SK-N-DZ (cell line): ENCODE results near the gene MRPS23.
A peak's percentile ranks its signal among the peaks of the same experiment; 100 is the strongest.
"Not testable (repeated sequence)": the region's sequence is repeated elsewhere in the genome, so short reads cannot be mapped to it uniquely, and the experiment has no call there.

Experiments
- DNase-seq: peaks from one replicate; pipeline ENCODE4 v3.0.0-alpha.2; 2015; ENCODE audit warnings: low spot score

Gene MRPS23

DNA sequence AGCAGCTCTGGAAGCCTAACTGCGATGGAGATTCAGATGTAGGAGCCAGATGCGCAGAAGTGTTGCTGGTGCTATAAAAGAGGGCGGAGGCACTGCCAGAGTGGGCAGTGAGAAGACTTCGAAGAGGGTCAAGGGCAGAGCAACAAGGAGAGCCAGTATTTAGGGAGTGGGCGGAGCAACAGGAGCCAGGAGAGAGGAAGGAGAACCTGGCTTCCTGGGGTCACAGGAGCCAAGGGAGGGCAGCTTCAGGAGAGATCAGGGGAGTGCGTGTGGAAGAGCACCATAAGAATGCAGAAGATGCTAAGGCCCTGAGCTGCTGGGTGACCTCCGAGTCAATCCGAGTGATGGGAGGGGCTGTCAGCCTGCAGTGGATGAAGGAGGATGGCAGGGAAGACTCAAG is 14.4 kb upstream of the MRPS23 start:
- no peak for DNase-seq

DNA sequence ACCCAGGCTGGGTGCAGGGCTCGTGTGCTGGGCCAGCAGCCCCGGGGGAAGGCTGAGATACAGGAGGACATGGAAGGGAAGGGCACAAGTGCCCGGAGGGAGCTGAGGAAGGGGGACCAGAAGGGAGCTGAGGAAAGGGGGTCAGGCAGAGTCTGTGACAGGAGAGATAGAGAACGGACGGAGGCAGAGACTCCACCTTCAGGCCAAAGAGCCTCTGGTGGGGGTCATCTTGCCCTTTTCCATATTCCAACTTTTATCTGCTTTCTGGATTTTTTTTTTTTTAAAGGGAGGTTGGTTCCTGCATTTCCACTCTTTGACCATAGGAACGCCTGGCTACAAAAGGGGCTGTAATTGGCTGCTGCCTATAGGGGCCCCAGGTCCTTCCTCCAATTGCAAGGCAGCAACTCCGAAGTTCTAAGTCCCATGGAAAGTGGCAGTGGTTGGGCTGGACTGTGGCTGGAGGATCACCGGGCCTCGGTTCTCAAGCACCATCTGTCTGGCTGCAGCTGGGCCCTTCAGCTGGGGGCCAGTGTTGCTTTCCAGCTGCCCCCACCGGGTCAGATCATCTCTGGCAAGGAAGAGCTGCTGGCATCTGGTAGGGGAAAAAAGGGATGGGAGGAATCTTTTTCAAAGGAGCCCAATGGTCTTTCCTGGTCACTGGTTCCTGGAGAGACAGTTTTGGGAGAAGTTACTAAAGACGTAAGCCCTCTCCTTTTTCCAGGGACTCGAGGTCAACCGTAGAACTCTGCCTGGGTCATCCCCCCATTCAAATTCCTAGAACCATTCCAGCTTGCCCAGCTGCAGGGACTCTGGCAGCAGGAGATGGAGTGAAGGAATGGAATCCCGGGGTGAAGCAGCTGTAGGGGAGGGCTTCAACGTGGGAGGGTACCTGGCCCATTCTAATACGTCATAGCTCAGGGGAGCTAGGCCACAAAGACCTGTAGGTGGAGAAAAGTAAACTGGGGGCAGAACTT is 13.1 kb upstream of the MRPS23 start:
- no peak for DNase-seq

DNA sequence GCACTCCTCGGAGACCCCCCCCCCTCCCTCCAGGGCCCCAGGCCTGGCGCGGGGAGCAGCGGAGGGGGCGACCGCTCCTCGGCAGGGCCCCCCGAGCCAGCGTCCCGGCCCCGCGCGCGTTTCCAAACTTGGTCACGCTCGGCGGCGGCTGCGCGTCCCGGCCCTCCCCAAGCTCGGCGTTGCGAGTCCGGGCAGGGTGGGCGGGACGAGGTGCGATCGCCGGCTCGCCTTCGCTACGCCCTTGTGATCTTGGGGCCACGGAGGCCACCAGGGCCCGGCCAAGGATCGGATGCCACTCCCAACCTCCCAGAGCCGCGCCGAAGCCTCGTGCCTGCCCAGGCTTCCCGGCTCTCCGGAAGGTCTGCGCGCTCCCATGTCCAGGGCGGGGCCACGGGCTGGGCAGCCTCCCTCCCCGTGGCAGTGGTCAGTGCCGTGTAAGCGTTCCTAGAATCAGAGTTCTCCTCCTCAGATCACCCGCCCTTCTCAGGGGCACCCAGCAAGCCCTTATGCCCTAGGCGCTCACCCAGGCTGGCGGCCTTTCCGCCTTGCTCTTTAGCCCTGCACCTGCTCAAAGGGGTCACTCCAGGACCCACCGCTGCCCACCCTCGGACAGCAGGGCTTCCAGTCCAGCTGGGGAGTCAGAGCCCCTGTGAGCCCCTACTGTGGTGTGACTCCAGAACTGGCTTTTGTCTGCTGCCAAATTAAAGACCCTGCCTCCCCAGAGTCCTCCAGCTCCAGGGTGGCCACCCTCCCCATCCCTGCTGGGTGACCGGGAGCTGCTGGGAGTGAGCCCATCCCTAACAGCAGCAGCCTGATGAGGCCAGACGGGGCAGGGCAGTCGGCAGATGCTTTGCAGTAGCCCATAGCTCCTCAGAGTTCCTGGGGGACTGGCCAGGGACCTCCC is 12.2 kb upstream of the MRPS23 start:
- no peak for DNase-seq

DNA sequence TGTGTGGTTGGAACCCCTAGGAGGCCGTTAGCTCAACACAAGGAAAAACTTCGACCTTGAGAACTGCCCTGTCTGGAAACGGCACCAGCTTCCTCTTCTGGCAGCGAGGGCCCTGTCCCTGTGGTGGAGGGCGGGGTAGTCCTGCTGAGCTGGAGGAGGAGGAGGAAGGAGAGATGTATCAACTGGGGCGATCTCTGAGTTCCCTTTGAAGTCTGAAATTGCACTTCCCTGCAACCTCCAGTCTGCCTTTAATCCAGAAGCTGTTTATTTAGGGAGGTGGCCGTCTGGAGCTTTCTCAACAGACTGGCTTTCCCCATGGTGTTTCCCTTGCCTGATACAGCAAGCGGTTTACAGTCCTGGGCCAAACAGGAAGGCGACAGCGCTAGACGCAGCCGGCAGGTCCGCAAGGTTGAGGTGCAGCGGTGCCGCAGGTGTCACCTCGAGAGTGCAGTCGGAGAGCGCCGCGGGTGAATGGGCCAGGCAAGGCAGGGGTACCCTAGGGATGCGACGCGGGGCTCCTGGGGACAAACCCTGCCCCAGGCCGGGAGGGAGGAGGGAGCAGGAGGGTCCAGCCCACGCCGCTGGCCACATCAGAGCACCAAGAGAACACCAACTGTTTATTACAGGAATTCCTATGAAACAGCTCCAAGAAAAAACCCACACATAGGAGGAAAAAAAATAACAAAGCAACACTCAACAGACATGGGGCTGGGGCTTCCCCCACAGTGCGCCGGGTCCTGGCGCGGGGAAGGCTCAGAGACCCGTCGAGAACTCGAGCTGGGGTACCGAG is 11.4 kb upstream of the MRPS23 start:
- DNase-seq, result peak; percentile 53

DNA sequence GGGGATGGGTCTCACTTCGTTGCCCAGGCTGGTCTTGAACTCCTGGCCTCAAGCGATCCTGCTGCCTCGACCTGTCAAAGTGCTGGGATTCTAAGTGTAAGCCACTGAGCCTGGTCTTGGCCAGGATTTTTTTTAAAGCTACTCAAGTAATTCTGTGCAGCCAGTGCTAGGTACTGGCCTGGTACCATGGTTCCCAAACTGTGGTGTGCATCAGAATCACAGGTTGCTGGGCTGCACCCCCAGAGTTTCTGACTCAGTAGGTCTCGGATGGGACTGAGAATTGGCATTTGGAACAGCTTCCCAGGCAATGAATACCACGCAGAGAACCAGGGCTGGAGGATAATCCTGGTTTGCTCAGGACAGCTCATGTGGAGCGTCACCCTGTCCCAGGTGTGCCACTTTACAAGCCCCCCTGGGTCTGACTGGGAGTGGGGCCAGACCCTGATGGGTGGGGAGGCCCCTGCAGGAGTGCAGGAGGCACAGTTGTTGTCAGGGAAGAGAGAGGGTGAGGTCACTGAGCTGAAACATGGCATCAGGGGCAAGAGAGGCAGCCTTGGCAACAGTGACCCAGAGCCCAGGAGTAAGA is 10.7 kb upstream of the MRPS23 start:
- no peak for DNase-seq

DNA sequence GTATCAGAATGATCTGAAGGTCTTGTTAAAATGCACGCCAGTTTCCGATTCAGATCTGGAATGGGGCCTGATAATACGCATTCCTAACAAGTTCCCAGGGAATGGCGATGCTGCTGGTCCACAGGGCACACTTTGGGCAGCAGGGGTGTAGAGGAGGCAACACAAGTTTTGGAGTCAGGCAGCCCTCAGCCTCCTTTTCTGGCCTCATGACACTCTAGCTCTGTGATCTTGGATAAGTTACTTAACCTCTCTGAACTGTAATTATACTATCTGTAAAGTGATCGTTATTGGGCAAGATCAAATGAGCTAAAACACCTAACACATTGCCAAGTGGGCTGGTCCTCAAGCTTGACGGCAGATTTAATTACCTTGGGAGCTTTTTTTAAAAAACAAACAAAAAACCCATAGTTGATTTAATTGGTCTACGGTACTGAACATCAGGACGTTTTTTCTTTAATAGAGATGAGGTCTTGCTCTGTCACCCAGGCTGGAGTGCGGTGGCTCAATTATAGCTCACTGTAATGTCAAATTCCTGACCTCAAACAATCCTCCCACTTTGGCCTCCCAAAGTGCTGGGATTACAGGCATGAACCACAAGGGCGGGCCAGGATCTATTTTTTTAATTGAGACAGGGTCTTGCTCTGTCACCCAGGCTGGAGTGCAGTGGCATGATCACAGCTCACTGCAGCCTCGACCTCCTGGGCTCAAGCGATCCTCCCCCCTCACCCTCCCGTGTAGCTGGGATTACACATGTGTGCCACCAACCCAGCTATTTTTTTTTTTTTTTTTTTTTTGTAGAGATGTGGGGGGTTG is 10.0 kb upstream of the MRPS23 start:
- no peak for DNase-seq

DNA sequence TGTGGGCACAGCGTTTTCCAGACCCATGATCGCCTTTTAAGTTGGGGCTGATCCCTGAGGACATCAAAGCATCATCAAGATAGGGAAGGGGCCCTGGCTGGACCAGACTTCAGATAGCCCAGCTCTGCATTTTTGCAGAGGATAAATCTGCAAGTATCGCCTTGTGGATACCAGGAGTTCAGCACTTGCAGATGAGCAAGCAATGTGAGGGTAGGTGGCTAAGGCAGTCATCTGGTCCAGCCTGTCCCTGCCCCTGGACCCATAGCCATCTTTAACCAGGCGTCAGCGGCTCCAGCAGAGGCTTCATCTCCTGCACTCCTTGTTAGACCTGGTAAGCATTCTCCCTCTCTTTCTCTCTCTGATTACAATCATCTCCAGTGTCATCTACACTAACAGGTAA is 9.0 kb upstream of the MRPS23 start:
- DNase-seq, result no peak

DNA sequence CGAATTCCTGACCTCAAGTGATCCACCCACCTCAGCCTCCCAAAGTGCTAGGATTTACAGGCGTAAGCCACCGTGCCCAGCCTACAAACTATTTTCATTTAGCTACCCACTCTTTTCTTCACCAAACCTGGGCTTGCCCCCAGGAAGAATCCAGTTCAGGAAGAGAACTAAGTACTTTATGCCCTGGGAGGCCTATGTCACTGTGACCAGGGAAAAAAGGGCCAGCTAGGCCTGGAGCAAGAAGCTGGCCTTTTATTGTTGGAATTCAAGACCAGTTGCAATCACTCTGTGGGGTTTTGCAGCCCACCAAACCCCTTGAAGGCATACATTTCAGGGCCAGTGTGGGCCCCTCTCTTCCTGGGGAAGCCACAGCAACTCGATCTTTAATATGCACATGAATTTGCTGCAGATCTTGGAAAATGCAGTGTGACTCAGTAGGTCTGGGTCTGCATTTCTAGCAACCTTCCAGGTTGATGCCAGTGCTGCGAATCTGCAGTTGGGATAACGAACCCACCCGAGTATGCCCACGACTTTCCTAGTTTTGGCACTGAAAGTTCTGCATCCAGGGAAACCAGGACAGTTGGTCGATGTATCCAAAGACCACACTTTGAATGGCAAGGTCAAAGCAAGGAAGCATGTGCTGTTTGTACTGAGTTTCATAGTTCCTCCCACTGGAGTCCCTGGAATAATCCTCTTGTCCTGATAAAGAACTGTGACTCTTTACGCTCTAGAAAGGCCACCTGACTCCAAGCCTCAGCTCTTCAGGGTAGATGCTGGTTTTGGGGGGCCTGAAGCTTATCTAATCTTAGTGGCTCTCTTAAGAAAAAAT is 7.2 kb upstream of the MRPS23 start:
- DNase-seq, result no peak

DNA sequence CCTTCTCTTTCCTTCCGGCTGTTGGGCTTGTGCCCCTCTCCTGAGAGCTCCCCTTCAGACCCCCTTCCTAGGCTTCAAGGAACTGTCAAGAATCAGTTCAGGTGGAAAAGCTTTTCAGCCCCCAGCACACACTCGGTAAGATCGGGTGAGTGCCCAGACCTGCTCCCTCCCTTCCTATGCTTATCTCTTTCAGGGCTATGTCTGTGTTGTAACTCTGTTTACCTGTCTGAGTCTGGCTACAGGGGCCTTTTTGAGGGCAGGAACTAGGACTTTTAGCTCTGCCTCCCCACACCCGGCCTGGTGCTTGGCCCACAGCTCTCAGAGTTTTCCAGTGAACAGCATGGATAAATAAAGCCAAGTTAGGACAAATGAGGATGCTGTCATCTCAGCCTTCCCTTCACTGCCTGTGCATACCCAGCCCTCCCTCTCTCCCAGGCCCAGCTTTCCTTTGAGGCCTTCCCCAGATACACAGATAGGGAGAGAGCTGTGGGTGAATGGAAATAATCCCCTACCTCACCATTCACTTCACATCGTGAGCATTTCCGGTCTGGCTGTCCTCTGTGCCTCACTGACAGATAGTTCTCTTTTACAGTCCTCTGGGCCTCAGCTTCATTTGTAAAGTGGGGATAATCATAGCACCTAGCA is 5.7 kb upstream of the MRPS23 start:
- no peak for DNase-seq

DNA sequence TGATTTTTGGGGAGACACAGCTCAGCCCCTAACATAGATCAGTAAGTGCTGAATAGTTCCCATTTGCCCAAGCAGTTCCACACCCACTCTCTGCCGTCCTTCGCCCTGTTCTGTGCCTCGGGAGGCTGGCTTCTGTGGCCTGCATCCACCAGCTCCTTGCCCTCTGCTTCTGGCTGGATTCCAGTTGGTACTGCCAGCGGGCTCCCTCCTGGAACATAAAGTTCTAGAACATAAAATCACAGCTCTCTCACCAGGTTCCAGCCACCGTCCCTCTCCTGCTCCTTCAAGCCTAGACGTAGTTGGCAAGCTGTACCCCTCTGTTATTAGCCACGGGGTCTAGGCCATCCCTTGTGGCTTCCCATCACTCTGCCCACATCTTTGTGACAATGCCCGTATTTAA is 3.9 kb upstream of the MRPS23 start:
- DNase-seq, result no peak

DNA sequence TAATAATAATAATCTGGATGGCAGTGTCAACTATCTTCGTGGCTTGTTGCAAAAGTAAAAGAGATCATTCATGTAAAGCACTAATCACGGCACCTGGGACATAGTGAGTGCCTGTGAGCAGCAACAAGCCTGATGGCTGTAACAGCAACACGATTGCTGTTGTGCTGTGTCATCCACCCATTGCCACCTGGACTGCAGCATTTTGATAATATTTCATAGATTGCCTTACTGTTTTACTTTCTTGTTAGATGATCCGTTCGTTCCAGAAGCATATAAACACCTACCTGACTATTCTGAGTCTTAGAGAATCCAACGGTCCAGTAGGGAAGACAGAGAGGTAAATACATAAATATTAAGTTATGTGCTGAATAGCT is 3.1 kb upstream of the MRPS23 start:
- DNase-seq, result no peak

DNA sequence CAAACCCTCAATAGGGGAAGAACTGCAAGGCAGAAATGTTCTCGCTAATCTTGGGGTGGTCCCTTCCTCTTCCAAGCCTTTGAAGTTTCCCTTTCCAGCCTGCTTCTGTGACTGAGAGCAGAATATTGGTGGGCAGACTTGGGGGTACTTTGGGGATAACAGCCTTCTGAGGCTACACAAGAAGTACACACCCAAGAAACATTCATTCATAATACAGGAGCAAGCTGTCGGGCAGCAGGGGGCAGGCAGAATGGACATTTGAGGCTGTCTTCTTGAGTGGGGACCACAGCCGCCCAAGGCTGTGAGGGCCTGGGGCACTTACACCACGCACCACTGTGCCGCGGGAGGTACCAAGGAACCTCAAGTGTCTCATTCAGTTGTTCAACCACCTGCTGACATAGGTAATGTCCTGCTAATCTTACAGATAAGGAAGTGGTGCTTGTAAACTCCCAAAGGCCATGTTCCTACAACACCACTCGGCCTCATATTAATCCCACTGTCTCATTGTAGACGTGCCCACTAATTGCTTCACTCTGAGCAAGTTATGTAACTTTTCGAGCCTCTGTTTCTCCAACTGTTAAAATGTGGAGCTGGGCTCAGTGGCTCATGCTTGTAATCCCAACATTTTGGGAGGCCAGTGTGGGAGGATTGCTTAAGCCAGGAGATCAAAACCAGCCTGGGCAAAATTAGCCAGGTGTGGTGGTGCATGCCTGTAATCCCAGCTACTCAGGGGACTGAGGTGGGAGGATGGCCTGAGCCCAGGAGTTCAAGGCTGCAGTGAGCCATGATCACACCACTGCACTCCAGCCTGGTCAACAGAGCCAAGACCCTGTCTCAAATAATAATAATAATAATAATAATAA is 2.5 kb upstream of the MRPS23 start:
- DNase-seq, result no peak

DNA sequence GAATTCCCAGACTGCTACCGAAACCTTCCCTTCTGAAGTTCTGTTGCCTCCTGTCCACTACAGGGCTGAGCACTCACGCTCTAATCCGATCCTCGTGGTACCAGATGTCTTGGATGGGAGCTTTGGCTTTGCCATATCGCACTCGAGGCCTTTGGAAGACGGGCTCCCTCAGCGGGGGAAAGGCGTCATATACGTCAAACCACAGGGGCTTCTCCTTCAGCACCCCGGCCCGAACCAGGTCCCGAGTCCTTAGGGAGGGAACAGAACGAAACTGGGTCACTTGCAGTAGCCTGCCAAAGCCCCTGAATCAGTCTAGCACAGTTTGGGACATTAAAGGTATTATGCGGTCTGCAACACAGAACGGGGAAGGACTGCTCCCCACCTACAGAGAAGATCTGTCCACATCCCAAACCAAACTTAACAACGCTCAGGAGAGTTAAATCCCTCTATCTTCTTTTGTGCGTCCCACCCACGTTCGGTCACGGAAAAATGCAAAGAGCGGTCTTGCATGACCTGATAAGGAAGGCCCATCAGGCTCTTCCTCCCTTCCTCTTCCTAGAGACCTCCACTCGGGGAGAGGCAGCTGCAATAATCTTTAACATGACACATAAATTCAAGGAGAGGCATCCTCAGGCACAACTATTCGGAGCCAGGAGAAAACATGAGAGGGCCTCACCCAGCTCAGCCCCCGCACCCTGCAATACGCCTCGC is 526 bp downstream of the MRPS23 start:
- no peak for DNase-seq

DNA sequence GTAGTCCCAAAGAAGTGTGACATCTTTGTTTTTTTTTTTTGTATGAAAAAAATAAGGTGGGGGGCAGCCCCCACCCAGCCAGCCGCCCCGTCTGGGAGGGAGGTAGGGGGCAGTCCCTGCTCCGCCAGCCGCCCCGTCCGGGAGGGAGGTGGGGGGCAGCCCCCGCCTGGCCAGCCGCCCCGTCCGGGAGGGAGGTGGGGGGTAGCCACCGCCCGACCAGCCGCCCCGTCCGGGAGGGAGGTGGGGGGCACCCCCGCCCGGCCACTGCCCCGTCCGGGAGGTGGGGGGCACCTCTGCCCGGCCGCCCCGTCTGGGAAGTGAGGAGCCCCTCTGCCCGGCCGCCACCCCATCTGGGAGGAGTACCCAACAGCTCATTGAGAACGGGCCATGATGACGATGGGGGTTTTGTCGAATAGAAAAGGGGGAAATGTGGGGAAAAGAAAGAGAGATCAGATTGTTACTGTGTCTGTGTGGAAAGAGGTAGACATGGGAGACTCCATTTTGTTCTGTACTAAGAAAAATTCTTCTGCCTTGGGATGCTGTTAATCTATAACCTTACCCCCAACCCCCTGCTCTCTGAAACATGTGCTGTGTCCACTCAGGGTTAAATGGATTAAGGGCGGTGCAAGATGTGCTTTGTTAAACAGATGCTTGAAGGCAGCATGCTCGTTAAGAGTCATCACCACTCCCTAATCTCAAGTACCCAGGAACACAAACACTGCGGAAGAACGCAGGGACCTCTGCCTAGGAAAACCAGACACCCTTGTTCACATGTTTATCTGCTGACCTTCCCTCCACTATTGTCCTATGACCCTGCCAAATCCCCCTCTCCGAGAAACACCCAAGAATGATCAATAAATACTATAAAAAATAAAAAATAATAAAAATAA is 3.5 kb downstream of the MRPS23 start:
- DNase-seq, result not testable (repeated sequence)

DNA sequence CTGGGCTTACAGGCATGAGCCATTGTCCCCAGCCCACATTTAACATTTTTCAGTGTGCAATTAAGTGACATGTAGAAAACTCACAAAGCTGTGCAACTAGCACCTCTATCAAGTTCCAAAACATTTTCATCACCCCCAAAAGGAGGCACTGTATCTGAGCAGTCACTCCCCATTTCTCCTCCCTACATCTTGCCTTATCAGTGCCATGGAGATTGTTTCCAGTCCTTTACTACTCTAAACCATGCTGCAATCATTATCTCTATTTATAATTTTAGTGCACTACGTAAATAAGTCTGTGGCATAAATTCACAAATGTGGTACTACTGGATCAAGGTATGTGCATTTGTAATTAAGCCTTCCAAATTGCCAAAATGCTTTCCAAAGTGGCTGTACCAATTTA is 7.6 kb downstream of the MRPS23 start:
- no peak for DNase-seq

DNA sequence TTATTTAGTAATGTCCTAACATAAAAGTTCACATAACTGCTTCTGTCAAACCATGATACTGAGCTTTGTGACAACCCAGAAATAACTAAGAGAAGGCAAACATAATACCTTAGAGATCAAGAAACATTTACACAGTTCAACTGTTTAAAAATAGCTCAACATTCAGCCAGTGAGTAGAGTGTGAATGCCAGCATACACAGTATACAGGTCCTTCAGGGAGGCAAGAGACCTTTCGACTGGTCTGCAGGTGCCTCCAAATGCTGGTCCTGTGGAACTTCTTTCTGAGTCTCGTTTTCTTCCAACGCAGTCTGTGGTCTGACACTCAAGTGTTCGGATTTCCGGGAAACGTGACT is 10.3 kb downstream of the MRPS23 start:
- no peak for DNase-seq
